ENCODE data around the gene SLC46A1.
"Not testable (repeated sequence)": the region's sequence is repeated elsewhere in the genome, so short reads cannot be mapped to it uniquely, and the experiment has no call there.

The SLC46A1 gene

DNA sequence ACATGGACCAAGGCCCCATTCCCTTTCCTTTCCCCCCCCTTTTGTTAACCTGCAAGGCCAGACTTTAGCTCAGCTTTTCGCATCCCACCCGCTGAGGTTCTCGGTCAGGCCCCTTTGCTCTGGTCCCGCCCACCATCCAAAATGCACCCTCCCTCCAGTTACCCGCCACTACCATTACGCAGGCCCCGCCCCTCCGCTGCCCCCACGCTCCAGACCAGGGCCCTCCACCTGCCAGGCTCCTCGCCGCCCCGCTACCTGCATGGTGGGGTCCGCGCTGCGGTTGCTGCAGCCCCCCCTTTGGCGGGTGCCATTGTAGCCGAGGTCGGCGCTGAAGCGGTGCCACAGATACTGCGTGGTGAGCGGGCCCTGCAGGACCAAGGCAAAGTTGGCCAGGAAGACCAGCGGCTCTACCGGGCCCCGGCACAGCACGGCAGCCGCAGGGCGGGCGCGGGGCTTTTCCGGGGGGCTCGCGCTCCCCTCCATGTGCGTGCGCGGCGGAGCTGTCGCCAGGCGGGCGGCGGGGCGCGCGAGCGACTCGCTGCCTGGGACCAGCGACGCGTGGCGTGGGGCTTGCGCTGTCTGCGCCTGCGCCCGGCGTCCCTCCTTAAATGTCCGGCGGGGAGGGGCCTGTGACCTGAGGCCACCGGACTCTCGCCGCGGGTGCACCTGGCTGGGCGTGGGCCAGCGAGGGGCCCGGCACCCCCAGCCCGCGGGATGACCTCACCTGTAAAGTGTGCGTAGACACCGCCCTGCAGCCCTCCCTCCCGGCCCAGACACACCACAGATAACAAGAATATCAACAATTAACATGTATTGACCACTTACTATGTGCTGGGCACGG, at the start of gene SLC46A1:
SLC46A1 (minus strand) TSS at position 581 of the 841 bp plus-strand sequence; CDS start at position 483, 98 bp downstream.
- no peak for TF ChIP-seq CTCF (IDR thresholded peaks at IDR 0.05; ENCODE audit: low read depth, low read length)
- H3K4me3 ChIP-seq (ENCODE audit: low read depth, low read length), result peak within 1 kb of the TSS; percentile 38

- no peak overlapping the region for H3K4me3 ChIP-seq (ENCODE audit: low read depth, low read length)
- TF ChIP-seq CTCF (IDR thresholded peaks at IDR 0.05; ENCODE audit: low read depth, low read length), result no peak
Measured at GRCh38 chr17:28449859-28450258, 43.8 kb upstream of the SLC46A1 start.

GRCh38 chr17:28447396-28447760, 41.4 kb upstream of the SLC46A1 start:
- no peak for TF ChIP-seq CTCF (IDR thresholded peaks at IDR 0.05; ENCODE audit: low read depth, low read length)
- H3K4me3 ChIP-seq (ENCODE audit: low read depth, low read length), result no peak overlapping the region

DNA sequence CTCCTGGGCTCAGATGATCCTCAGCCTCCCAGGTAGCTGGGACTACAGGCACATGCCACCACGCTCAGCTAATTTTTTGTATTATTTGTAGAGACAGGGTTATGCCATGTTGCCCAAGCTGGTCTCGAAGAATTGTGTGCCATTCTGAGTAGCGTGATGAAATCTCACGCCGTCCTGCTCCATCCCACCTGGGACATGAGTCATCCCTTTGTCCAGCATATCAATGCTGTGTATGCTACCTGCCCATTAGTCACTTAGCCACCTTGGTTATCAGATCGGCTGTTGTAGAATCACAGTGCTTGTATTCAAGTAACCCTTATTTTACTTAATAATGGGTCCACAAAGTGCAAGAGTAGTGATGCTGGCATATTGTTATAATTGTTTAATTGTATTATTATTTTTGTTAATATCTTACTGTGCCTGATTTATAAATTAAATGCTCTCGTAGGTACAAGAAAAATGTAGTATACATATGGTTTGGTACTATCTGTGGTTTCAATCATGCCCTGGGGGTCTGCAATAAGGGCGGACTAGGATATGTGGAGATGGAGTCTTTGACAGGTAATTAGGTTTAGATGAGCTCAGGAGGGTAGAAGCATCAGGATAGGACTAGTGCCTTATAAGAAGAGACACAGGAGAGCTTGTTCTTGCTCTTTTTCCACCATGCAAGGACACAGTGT, 40.8 kb upstream of the SLC46A1 start:
- no peak overlapping the region for H3K4me3 ChIP-seq (ENCODE audit: low read depth, low read length)
- TF ChIP-seq CTCF (IDR thresholded peaks at IDR 0.05; ENCODE audit: low read depth, low read length), result no peak

GRCh38 chr17:28443901-28444638, 38.1 kb upstream of the SLC46A1 start:
- no peak overlapping the region for H3K4me3 ChIP-seq (ENCODE audit: low read depth, low read length)
- TF ChIP-seq CTCF (IDR thresholded peaks at IDR 0.05; ENCODE audit: low read depth, low read length), result no peak

- H3K4me3 ChIP-seq (ENCODE audit: low read depth, low read length), result not testable (repeated sequence)
Measured at GRCh38 chr17:28434326-28434725, 28.3 kb upstream of the SLC46A1 start.

DNA sequence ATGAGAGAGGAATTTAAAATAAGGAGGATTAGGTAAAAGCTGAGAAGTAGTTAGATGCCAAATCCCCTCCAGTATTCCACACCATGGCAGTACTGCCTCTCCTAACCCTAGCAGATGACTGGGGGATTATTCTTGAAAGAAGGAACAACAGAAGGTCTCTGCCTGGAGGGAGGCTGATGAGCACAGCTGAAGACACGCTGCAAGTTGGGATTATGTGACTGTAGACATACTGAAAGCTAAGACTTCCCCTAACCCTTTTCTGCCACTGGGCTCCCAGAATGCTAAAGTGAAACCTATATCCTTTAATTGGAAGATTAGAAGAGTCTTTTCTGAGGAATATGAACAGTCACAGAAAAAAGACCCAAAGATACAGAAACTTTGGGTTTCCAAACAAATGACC, 27.7 kb upstream of the SLC46A1 start:
- no peak for TF ChIP-seq CTCF (IDR thresholded peaks at IDR 0.05; ENCODE audit: low read depth, low read length)

DNA sequence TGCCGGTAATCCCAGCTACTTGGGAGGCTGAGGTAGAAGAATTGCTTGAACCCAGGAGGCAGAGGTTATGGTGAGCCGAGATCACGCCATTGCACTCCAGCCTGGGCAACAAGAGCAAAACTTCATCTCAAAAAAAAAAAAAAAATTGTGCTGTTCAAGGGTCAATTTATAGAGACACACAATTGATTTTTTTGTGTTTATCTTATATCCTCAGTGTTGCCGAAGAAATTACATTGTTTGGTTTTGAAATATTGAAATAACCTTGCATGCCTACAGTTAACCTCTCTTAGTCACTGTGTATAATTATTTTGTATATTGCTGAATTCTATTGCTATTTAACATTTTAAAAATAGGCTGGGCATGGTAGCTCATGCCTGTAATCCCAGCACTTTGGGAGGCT, 22.0 kb upstream of the SLC46A1 start:
- H3K4me3 ChIP-seq (ENCODE audit: low read depth, low read length), result not testable (repeated sequence)

More for the DNA sequence above, 27.7 kb upstream of the SLC46A1 start:
- H3K4me3 ChIP-seq (ENCODE audit: low read depth, low read length), result no peak overlapping the region
